ENCODE results near the gene VAT1.

Gene VAT1

DNA sequence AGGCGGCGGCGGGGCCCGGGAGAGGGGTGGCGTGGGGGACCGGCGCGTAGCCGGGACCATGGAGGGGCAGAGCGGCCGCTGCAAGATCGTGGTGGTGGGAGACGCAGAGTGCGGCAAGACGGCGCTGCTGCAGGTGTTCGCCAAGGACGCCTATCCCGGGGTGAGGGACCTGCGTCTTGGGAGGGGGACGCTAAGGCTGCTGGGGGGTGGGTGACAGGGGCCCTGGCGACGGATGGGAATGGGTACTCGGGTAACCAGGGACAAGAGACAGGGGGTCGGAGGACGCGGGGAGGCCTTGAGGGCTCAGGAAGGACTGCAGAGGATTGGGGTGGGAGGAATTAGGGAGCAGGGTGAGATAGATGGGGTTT, 3.1 kb upstream of the VAT1 start:
- Histone ChIP-seq H3K4me3 (ENCODE audit: low read depth in 1 of 2, low read length in 2 of 2) (peak overlapping the region in 1 of 2 experiments; percentile 51; a peak in 3 of 4 replicates), H2AFZ (ENCODE audit: low read depth, low read length) (peak overlapping the region; percentile 47), H3K4me1 (ENCODE audit: insufficient read depth, low read length) (peaks cover 33% of the 10 kb centered on the region), H3K79me2 (ENCODE audit: insufficient read depth, low read length) (no peaks in the 10 kb centered on the region), H4K20me1 (ENCODE audit: insufficient read depth, low read length) (no peaks in the 10 kb centered on the region), H3K9me3 (ENCODE audit: insufficient read depth, low read length, severe bottlenecking) (no peaks in the 10 kb centered on the region), H3K36me3 (ENCODE audit: insufficient read depth, low read length) (no peaks in the 10 kb centered on the region), H3K4me2 (ENCODE audit: insufficient read depth, low read length) (peak overlapping the region; percentile 96), H3K9ac (ENCODE audit: low read depth, low read length) (peak overlapping the region; percentile 63), H3K27me3 (ENCODE audit: insufficient read depth, low read length, poor library complexity) (peaks cover 6% of the 10 kb centered on the region), H3K27ac (ENCODE audit: low read length) (no peak overlapping the region)
- DNase-seq, result no peak
- peak; percentile 23 for ATAC-seq (ENCODE audit: insufficient read depth, low read depth)
- TF ChIP-seq, protein P1, sequence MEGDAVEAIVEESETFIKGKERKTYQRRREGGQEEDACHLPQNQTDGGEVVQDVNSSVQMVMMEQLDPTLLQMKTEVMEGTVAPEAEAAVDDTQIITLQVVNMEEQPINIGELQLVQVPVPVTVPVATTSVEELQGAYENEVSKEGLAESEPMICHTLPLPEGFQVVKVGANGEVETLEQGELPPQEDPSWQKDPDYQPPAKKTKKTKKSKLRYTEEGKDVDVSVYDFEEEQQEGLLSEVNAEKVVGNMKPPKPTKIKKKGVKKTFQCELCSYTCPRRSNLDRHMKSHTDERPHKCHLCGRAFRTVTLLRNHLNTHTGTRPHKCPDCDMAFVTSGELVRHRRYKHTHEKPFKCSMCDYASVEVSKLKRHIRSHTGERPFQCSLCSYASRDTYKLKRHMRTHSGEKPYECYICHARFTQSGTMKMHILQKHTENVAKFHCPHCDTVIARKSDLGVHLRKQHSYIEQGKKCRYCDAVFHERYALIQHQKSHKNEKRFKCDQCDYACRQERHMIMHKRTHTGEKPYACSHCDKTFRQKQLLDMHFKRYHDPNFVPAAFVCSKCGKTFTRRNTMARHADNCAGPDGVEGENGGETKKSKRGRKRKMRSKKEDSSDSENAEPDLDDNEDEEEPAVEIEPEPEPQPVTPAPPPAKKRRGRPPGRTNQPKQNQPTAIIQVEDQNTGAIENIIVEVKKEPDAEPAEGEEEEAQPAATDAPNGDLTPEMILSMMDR (IDR thresholded peaks at IDR 0.05; ENCODE audit: borderline replicate concordance, extremely low read depth, low read length, poor library complexity, severe bottlenecking), result no peak
- no peak for TF ChIP-seq EZH2 (IDR thresholded peaks at IDR 0.05; ENCODE audit: borderline replicate concordance, low read depth, low read length, severe bottlenecking)

DNA sequence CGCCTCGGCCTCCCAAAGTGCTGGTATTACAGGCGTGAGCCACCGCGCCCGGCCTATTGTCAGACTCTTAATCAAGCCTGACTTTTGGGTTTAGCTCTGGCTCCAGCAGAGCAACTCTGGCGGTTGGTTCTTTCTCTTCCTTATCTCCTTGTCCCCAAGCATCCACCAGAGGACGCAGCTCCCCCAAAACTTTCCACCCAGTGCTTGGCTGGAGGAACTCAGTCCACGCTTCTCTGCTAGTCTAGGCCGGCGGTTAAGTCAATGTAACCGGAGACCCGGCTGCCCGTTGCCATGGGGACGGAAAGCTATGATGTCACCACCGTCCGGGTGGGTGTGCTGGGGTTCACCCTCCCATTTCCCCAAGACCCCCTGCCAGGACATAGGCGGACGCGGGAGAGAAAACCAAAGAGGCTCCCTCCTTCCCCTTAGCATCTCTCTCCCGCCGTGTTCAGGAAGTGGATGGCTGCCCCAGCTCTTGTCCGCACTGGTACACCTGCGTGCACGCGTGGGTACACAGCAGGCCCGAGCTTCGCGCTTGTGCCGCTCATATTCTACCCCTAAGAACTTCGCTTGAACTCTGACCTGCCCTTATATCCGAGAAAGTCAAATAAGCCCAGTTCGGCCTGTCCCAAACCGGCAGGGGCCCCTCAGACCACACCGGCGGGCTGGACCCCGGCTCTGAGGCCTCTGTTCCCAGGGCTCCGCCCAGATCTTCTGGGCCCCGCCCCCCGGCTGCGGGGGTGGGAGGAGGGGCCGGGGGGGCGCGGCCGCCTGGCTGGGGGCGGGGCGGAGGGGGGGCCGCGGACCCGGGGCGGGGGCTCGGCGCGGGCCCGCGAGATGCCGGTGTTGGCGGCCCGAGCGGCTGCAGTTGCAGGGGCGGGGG, 2.5 kb upstream of the VAT1 start, which contains the start of gene RND2:
TSS of gene RND2 (plus strand) at position 825 of the 883 bp plus-strand sequence. CDS start 117 bp downstream, outside the sequence.
- no peaks in the 10 kb centered on the region for H4K20me1 ChIP-seq (ENCODE audit: insufficient read depth, low read length)
- H3K79me2 ChIP-seq (ENCODE audit: insufficient read depth, low read length), result no peaks in the 10 kb centered on the region
- H3K9ac ChIP-seq (ENCODE audit: low read depth, low read length), result peak within 1 kb of the TSS; percentile 63
- peaks cover 33% of the 10 kb centered on the region for H3K4me1 ChIP-seq (ENCODE audit: insufficient read depth, low read length)
- H2AFZ ChIP-seq (ENCODE audit: low read depth, low read length), result peak within 1 kb of the TSS; percentile 76
- no peaks in the 10 kb centered on the region for H3K36me3 ChIP-seq (ENCODE audit: insufficient read depth, low read length)
- ATAC-seq (ENCODE audit: insufficient read depth, low read depth) (peak; percentile 62), DNase-seq (peak; percentile 84)
- H3K4me3 ChIP-seq (ENCODE audit: low read depth in 1 of 2, low read length in 2 of 2), result peak within 1 kb of the TSS; percentile 28 to 69; a peak in 3 of 4 replicates
- no peak for TF ChIP-seq EZH2 (IDR thresholded peaks at IDR 0.05; ENCODE audit: borderline replicate concordance, low read depth, low read length, severe bottlenecking)
- TF ChIP-seq, protein P1 (IDR thresholded peaks at IDR 0.05; ENCODE audit: borderline replicate concordance, extremely low read depth, low read length, poor library complexity, severe bottlenecking), result peak; percentile 76
- H3K27ac ChIP-seq (ENCODE audit: low read length), result peak within 1 kb of the TSS; percentile 51; the same call in 1 of the 2 replicates
- H3K4me2 ChIP-seq (ENCODE audit: insufficient read depth, low read length), result peak within 1 kb of the TSS; percentile 96
- no peaks in the 10 kb centered on the region for H3K9me3 ChIP-seq (ENCODE audit: insufficient read depth, low read length, severe bottlenecking)
- peaks cover 6% of the 10 kb centered on the region for H3K27me3 ChIP-seq (ENCODE audit: insufficient read depth, low read length, poor library complexity)

DNA sequence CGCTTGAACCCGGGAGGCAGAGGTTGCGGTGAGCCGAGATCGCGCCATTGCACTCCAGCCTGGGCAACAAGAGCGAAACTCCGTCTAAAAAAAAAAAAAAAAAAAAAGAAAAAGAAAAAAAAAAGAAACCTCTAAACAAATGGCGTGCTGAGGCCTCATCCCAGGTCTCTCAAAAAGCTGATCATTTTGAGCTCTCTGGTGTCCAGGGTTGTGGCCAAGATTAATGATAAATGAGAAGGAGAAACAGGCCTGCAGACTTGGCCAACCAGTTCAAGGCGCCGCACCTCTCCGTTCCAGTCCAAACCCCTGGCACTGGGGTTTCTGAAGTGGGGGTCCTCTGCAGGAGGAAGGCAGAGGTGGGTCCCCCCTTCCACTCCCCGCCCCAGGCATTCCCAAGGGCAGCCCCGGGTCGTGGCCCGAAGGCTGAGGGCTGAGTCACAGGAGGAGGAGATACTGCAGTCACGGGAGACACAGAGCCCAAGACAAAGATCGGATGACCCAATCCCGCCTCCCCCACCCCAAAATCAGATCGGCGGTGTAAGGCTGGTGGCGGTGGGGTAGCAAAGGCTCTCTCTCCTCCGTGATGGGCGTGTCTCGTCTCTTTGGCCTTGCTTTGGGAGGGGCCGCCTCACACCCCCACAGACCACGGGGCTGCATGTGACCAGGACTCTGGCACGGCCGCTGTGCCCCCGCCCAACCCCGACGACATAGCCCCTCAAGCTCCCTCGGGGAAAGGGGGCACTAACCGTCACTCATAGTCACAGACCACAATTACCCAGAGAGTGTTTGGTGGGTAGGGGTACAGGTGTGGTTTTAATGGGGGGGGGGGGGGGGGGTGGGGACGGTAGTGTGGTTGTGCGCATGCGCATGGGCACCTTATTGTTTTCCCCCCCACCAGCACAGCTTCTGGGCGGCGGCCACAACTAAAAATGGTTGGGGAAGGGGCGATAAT, 1.1 kb downstream of the VAT1 start:
- Histone ChIP-seq H3K4me1 (ENCODE audit: insufficient read depth, low read length) (peaks cover 33% of the 10 kb centered on the region), H3K79me2 (ENCODE audit: insufficient read depth, low read length) (no peaks in the 10 kb centered on the region), H3K27me3 (ENCODE audit: insufficient read depth, low read length, poor library complexity) (peaks cover 6% of the 10 kb centered on the region), H3K9me3 (ENCODE audit: insufficient read depth, low read length, severe bottlenecking) (no peaks in the 10 kb centered on the region), H3K4me2 (ENCODE audit: insufficient read depth, low read length) (peak overlapping the region; percentile 96), H3K27ac (ENCODE audit: low read length) (no peak overlapping the region), H4K20me1 (ENCODE audit: insufficient read depth, low read length) (no peaks in the 10 kb centered on the region), H2AFZ (ENCODE audit: low read depth, low read length) (peak overlapping the region; percentile 74), H3K9ac (ENCODE audit: low read depth, low read length) (peak overlapping the region; percentile 57), H3K36me3 (ENCODE audit: insufficient read depth, low read length) (0 out of 2 replicates have a peak, but pooled peaks cover 2% of the 10 kb centered on the region), H3K4me3 (ENCODE audit: low read depth in 1 of 2, low read length in 2 of 2) (peak overlapping the region; percentile 35 to 72; a peak in 3 of 4 replicates)
- DNase-seq, result peak; percentile 35
- no peak for ATAC-seq (ENCODE audit: insufficient read depth, low read depth)
- TF ChIP-seq EZH2 (IDR thresholded peaks at IDR 0.05; ENCODE audit: borderline replicate concordance, low read depth, low read length, severe bottlenecking), result no peak
- TF ChIP-seq, protein P1 (IDR thresholded peaks at IDR 0.05; ENCODE audit: borderline replicate concordance, extremely low read depth, low read length, poor library complexity, severe bottlenecking), result no peak
